OCI-M2 (cell line): Measurements from ENCODE around the gene TSSK3.
A peak's percentile ranks its signal among the peaks of the same experiment; 100 is the strongest.
"Not testable (repeated sequence)": the region's sequence is repeated elsewhere in the genome, so short reads cannot be mapped to it uniquely, and the experiment has no call there.

Experiments
- DNase-seq: peaks from one replicate; lab custom pipeline; 2025; ENCODE audit not compliant: unreplicated experiment; lab: John Stamatoyannopoulos, UW

TSSK3 gene

DNA sequence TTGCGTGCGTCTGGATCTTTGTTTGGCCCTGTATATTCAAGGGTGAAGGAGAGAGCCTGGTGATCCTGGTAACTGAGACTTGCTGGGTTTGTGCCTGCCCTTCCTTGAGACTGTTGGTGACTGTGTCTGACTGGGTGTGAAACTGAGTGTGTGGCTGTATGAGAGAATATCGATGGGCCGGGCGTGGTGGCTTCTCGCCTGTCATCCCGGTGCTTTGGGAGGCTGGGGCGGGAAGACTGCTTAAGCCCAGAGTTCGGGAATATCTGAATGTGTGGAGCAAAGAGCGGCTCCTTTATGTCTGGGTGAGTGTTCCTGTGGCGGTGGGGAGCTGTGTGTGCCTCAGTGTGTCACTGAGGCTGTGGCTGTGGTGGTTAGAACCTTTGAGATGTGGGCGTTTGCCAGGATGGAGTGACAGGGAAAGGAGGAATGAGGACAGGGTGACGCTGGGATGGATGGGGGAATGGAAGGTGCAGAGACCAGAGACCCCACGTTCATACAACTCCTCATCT is 23.6 kb upstream of the TSSK3 start:
- no peak for DNase-seq

DNA sequence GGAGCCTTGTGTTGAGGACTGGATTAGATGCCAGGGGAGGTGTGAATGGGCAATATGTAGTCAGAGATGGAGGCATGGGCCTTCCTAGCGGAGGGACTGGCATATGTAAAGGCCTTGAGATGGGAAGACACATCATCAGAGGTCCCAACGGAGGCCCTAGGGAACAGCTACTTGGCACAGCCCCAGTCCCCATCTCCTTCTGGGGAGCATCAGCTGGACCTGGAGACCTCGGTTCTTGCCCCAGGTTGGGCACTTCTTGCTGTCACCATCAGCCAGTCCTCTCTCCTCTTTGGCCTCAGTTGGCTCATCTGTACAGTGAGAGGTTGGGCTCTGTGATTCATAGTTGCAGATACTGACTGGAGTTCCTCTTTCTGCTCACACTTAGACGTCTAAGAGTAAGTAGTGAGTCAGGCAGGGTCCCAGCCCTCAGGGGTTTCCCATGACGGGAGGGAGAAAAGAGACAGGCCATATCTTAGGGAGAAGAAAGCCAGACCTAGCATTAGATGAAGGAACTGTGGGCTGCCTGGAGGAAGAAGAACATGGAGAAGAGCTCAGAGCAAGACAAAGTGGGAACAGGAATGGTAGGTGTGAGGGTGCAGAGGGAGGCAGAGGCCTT is 22.9 kb upstream of the TSSK3 start:
- DNase-seq = no peak

DNA sequence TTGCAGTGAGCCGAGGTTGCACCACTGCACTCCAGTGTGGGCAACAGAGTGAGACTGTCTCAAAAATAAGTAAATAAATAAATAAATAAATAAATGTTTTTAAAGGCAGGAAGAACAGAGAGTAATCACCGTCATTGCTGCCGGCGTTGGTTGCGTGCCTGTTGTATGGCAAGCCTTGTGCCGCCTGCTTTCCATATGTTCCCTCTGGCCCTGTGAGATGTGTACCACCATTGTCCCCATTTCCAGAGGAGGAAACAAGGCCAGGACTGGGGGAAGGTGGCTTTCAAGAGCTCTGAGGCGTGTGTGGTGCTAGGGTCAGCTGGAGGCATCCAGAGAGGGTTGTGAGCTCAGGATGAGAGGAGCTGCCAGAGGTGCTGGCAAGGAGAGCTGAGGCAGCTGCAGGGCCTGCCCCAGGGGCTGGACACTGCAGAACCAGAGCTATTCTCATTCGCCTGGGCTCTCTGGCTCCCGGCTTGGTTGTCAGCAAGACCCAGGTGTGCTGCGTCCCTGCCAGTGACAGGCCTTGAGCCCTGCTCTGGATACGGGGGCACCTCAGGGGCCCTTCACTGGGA is 21.1 kb upstream of the TSSK3 start:
- no peak for DNase-seq

DNA sequence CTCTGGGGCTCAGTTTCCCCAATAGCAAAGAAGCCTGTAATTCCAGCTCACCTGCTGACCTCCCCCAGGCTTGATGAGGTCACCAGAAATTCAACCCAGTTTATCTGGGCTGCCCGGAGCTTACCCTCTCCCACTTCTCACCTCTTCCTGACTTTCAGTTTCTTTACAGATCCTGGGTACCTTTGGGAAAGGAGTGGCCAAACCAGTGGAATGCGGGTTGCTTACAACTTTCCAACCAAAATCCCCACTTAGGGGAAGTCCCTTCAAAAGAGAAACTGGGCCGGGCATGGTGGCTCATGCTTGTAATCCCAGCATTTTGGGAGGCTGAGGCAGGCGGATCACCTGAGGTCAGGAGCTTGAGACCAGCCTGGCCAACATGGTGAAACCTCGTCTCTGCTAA is 20.4 kb upstream of the TSSK3 start:
- DNase-seq = no peak

DNA sequence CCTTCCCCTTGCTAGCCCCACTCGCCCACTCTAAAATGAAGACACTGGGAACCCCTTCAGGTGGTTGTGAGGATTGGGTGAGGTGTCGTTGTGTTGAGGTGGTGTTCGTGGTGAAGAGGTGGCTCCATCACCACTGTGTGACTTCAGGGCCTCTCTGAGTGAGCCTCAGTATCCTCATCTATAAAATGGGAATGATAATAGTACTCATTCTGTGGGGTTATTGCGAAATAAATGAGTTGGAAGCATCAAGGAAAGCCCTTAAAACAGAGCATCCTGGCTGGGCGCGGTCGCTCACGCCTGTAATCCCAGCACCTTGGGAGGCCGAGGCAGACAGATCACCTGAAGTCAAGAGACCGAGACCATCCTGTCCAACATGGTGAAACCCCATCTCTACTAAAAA is 19.6 kb upstream of the TSSK3 start:
- no peak for DNase-seq

DNA sequence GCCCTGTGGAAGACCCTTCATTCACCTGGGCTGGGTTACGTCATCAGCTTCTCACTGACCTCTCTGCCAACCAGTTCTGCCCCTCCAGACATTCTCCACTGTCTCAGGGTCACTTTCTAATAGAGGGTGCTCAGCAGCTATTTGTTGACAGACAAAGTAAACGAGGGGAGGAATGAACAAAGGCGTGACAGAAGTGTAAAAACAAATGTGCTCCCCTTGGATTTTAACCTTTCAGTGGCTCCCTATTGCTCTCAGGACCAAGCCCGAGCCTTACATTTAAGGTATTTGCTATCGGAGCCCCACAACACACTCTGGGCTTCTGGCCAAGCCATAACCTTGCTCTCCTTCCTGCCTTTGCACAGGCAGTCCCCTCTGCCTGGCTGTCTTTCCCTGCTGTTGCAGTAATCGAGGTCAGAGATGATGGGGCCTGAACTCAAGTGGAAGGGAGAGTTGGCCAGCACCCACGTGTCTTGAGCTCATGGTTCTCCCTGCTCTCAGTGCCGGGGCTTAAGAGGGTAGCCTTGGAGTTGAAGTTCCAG is 17.0 kb upstream of the TSSK3 start:
- DNase-seq = no peak

DNA sequence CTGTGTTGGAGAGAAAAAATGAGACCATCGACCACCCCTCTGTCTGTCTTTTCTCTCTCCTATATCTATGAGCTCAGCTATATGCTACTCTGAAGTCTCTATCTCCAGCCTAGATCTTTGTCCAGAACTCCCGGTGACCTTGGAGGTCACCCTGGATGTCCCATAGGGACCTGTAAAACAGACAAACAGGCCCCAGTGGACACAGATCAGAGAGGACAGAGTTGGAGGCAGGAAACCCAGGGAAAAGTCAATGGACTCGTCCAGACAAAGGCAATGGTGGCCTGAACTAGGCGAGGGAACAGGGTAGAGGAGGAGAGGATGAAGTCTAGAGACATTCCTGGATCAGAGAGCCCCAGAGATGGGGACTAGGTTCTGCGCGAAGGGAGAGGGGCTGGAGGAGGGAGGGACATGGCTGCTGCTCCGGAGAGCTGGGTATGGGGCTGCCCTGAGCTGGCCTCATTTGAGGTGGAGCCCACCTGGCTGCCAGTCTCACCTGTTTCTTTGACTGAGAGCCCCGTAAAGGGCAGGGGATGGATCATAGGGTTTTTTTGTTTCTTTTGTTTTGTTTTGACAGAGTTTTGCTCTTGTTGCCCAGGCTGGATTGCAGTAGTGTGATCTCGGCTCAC is 15.7 kb upstream of the TSSK3 start:
- DNase-seq = no peak

DNA sequence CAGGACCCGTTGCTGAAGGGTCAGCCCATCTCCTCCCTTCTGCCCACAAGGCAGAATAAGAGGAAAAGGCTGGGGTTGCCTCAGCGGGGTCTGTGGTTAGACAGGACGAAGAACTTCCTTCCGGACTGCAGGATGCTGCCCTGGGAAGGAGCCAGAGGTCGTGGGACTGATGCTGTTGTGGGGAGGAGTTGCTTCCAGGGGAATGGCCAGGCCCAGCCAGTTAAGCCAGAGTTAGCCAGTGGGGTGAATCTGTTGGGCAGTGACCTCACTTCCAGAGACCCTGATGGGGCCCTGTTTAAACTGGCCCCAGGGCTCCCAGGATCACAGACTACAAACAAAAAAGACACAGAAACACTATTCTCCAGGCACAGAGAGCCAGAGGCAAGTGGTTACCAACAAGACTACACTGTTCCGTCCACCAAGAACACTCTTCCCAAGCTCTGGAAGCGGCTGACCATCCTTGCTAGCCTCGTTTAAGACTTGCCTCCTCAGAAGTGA is 13.1 kb upstream of the TSSK3 start:
- DNase-seq = no peak

DNA sequence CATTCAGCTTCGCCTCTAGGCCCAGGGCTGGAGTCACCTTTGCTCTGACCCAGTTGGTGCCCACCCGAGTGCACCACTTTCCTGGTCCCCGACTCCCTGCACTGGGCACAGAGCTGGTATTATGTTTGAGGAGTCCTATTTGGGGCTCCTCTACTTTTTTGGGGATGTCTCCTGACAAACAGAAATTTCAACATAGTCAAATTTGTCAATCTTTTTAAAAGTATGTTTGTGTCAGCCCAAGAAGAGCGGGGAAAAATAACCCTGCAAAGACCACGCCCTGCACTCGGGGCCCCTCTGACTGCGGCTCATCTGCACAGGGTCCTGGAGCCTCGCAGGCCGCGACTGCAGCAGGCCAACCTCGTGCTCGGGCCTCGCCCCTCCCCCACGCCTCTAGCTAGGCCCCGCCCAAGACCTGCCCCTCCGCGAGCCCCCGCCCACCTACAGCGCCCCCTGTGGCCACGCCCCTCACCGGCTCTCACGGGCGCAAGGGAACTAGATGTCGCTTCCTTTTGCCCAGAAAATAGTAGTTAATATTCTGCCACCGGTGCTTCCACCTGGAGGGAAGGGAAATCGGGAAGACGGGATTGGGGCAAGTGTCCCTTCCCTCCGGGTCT is 11.4 kb upstream of the TSSK3 start:
- peak; percentile 85 for DNase-seq

DNA sequence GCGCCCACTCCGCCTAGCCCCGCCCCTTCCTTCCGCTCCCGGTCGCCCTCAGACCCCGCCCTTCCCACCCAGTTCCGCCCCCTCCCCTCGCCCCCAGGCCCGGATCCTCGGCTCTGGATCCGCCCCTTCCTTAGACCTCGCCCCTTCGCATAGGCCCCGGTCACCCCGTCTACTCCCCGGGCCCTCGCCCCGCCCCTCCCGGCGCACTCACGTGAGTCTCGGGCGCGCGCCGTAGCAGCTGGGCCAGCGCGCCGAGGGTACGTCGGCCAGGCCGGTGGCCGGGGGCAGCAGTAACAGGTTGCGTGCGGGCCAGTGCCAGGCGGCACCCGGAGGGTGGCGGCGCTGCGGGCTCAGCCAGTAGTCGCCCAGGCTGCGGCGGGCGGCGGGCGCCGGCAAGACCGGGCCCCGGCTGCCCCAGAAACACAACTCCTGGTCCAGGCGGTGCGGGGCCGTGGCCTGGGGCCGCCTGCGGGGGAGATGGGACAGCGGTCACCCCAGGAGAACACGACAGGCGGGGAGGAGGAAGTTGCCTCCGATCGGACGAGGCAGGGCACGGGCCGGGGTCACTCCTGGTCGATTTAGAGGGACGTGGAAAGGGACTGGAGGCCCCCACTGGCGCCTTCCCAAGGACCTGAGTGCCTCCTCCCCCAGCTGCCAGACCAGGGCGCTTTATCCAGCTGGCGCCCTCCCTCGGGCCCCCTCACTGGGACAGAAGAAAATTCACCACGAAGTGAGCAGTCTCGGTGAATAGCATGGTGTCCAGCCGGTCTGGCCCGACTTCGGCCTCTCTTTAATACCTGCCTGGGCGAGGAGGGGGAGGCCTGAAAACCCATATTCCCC is 10.7 kb upstream of the TSSK3 start:
- no peak for DNase-seq

DNA sequence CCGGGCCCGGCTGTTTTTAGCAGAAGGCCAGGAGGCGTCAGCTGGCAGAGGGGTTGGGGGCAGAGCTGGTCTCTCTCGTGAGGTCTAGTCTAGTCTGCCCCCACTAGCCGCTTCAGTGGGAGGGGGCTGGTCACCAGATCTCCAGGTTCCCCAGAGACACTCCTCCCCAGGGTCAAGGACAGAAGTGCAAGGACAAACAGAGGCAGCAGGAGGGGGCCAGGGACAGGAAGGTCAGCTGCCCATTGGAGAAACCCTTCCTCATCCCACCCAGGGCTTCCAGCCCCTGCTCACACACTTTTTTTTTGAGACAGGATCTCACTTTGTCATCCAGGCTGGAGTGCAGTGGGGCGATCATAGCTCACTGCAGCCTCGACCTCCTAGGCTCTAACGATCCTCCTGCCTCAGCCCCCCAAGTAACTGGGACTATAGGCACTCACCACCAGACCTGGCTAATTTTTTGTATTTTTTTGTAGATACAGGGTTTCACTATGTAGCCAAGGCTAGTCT is 10.0 kb upstream of the TSSK3 start:
- no peak for DNase-seq

DNA sequence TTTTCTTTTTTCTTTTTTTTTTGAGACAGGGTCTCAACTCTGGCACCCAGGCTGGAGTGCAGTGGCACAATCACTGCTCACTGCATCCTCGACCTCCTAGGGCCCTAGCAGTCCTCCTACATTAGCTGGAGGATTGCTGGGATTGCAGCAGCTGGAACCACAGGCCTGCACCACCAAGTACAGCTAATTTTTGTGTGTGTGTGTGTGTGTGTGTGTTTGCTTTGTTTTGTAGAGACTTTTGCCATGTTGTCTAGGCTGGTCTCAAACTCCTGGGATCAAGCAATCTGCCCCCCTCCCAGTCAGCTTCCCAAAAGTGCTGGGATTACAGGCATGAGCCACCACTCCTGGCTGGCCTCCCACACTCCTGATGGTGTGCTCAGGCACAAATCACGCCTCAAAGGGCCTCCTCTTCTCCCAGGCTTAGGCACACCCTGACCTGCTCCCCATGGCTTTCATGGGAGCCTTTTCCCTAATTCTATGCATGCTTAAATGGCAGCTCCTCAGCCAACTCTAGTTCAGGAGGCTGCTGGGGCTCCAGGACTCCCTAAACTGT is 9.4 kb upstream of the TSSK3 start:
- DNase-seq = no peak

DNA sequence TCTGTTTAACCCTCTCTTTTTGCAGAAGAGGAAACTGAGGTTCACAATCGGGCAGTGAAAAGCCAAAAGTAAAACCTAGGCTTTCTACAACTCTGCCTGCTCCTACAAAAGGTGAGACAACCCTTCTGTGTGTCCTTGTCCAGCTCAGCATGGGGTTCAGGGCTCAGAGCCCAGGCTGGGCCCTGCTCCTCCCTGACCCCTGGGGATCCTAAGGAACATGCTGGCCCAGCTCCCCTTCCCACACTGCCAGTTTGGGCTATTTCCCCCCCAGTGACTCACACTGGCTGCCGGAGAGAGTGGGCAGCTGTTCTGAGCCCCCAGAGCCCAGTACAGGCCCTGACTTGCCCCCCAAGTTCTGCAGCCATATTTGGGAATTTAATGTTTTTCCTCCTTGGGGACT is 8.9 kb upstream of the TSSK3 start:
- no peak for DNase-seq

DNA sequence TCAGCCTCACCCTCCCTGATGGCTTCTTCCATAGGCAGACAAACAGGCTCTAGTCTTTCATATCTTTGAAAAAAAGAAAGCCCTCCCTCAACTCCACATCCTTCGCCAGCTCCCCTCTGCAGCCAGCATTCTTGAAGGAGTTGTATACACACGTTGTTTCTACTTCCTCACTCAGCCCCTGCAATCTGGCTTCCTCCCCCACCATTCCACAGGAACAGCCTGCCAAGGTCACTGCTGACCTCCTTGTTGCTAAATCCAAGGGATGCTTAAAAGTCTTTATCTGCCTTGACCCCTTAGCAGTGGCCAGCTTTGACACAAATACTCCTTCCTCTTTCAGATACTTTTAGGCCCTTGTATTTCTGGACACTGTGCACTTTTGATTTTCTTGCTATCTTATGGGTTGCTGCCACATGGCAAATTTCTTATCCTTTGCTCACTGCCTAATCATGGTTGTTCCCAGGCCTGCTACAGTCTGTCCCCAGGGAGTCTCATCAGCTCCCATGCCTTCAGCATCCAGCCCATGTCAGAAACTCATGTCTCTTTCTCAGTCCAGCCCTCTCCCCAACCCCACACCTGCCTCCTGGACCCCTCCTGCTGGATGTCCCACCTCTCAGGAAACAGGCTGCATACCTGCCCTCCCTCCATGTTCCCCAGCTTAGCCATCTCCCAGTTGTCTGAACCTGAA is 8.3 kb upstream of the TSSK3 start:
- DNase-seq = no peak

DNA sequence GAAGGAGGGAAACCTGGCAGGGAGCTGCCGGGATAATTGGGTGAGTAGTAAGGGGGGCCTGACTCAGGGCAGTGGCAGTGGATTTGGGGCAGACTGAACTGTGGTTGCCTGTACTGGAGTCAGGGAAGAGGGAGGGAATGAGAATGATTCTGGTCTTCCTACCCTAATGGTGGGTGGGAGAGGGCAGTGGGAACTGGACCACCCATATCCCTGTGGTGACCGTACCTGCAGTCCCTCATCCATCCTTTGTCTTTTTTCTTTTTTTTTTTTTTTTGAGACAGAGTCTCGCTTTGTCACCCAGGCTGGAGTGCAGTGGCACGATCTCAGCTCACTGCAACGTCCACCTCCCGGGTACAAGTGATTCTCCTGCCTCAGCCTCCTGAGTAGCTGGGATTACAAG is 6.6 kb upstream of the TSSK3 start:
- not testable (repeated sequence) for DNase-seq

DNA sequence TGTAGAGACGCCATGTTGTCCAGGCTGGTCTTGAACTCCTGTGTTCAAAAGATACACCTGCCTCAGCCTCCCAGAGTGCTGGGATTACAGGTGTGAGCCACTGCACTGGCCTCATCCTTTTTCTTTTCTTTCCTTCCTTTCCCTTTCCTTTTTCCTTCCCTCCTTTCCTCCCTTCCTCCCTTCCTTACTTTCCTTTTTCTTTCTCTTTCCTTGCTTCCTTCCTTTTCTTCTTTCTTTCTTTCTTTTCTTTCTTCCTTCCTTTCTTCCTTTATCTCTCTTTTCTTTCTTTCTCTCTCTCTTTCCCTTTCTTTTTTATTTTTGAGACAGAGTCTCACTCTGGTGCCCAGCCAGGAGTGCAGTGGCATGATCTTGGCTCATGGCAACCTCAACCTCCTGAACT is 5.9 kb upstream of the TSSK3 start:
- no peak for DNase-seq

DNA sequence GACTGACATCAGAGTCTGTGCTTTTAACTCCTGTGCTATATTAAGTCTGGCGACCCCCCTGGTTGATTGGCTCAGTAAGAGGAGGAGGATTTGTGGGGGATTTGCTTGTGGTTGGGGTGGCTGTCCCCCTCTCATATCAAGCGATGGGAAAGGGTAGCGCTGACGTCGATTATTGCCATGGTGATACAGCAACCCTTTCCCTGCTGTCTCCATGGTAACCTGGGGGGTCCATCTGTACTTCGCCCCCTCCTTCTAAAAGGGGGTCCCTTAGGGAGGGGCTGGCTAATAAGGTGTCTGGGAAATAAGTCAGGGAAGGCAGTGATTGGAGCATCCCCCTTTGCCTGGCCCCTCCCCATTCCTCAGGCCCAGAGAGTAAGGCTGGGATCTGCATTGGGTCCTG is 4.7 kb upstream of the TSSK3 start:
- no peak for DNase-seq

DNA sequence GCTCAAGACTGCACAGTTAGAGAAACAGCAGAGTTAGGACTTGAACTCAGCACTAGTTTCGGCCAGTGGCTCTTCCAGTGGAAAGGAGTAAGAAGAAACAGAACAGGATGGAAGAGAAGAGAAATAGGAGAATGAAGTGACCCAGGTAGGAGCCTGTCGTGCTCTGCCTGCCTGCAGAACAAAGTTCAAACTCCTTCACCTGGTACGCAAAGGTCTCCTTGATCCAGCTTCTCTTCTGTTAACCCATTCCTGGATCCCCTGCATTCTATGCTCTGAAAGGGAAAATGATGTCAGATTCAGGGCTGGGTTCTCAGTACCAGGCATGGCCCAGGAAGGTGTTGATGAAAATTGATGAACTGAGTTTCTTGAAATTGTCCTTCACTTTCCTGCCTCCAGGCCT is 3.9 kb upstream of the TSSK3 start:
- no peak for DNase-seq

DNA sequence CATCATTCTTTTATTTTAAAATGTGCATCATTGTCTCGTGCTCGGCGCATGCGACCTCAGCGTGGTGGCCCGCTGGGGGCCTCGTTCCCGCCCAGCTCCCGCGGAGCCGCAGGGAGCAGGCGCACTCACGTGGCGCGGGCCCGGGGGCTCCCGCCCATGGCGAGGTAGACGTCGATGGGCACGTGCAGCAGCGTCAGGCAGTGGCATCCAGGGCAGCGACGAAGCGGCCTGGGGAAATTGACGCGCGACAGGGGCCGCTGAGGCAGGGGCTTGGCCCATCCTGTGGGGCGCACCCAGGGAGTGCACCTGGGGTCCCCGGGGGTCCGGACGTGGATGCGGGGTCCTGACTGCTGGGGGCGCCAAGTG is 1.0 kb upstream of the TSSK3 start:
- DNase-seq = no peak
